GM06990 (cell line): ENCODE data around the gene NRSN1.

Experiments
- DNase-seq: peaks from one replicate; pipeline ENCODE4 v3.0.0-alpha.2; 2011; ENCODE audit not compliant: insufficient read length; ENCODE audit errors: extremely low read depth
- H3K27me3 ChIP-seq: replicated peaks from 2 replicates; pipeline ENCODE4 v1.6.0; 2011; ENCODE audit warnings: low read length; ENCODE audit not compliant: control insufficient read depth, insufficient read depth
- H3K36me3 ChIP-seq: 2 replicates; pipeline ENCODE4 v1.5.1; 2011; ENCODE audit warnings: low read length; ENCODE audit not compliant: control insufficient read depth, insufficient read depth
- H3K4me3 ChIP-seq: replicated peaks from 2 replicates; pipeline ENCODE4 v1.5.1; 2011; ENCODE audit warnings: low read depth, mild to moderate bottlenecking, control low read depth, low read length
- TF ChIP-seq, protein P1 (sequence below): IDR thresholded peaks from 2 replicates; pipeline ENCODE4 v1.5.1; 2011; ENCODE audit warnings: low read length, control low read depth, mild to moderate bottlenecking, inconsistent platforms; ENCODE audit not compliant: insufficient read depth, poor library complexity, severe bottlenecking

The NRSN1 gene

DNA sequence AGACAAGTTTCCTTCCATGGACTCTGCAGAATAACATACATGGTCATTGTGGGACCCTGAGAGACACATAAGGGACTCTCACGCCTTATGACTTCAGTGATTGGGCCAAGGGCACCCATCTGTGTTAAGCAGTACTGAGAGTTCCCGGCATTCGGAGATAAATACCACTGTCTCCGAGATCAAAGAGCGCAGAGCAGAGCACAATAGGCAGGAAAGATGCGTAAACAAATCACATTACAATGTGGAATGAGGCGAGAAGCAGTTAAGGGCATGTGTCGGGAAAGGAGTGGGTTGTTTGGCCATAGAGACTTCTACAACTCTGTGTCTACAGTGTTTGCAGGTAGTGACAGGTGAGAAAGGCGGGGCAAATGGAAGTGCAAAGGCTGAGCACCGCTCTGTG lies 57.6 kb downstream of the NRSN1 start:
- Histone ChIP-seq H3K27me3 (no peaks in the 10 kb centered on the region), H3K4me3 (no peak overlapping the region), H3K36me3 (no peaks in the 10 kb centered on the region)
- TF ChIP-seq, protein P1, sequence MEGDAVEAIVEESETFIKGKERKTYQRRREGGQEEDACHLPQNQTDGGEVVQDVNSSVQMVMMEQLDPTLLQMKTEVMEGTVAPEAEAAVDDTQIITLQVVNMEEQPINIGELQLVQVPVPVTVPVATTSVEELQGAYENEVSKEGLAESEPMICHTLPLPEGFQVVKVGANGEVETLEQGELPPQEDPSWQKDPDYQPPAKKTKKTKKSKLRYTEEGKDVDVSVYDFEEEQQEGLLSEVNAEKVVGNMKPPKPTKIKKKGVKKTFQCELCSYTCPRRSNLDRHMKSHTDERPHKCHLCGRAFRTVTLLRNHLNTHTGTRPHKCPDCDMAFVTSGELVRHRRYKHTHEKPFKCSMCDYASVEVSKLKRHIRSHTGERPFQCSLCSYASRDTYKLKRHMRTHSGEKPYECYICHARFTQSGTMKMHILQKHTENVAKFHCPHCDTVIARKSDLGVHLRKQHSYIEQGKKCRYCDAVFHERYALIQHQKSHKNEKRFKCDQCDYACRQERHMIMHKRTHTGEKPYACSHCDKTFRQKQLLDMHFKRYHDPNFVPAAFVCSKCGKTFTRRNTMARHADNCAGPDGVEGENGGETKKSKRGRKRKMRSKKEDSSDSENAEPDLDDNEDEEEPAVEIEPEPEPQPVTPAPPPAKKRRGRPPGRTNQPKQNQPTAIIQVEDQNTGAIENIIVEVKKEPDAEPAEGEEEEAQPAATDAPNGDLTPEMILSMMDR, result no peak
- no peak for DNase-seq

DNA sequence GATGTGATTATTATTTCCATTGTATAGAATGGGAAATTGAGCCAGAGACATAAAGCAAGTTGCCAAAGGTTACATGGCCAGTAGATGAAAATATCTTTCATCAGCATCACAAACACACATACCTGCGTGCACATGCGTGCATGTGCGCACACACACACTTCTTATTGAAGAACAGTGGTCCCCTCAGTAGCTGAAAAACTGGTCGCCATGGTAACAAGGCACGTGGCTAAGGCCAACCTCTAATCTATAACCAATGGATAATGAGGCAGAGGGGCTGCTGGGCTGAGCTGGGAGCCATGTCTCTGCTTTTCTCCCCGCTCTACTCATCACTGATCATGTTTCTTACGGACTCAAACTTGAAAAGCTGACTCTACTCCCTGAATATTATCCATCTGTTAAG lies 60.3 kb downstream of the NRSN1 start:
- DNase-seq, result no peak
- TF ChIP-seq, protein P1, result no peak
- H3K36me3 ChIP-seq, result no peaks in the 10 kb centered on the region
- H3K4me3 ChIP-seq, result no peak overlapping the region
- H3K27me3 ChIP-seq, result no peaks in the 10 kb centered on the region

DNA sequence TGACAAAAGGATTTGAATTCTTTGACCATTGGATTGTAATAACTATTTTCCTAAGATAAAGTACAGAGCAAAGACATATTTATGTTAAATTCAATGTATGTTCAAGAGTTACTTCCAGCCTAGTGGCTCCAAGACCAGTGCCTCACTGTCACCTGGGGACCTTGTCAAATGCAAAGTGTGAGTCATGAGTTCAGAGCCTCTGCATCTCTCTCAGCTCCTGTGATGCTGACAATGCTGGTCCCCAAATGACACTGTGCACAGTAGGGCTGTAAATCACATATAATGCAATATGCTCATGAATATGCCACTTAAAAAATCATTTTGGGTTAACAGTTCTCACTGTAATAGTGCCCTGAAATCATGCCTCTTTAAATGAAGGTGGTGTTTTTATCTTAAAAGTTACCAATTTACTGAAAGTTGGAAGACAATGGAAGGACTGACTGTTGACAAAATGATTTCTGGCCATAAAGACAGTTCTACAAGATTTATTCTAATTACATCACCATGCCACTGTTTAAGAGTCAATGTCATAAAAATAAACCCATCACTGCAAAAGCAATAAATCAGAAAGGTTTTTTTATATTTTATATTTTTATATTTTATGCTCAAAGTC lies 62.1 kb downstream of the NRSN1 start:
- TF ChIP-seq, protein P1, result no peak

DNA sequence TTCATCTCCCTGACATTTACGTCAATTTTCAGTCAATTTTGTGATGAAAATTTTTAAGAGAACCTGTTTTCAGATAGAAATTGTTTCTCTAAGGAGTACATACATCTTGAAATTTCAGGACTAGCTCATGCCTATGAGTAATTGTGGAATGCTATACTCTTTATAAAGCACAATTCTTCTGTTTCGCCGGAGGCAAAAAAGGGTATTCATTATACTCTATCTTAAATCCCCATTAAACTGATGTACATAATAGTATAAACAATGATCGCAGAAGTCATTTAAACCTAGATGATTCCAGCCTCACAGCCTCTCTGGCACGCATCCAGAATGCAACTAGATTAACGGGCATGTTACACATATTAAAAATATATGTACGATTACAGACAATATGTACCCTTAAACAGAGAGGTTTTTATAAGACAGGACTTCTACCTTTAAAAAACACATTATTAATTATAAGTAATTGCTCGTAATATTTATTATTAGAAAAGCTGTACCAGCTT lies 62.6 kb downstream of the NRSN1 start:
- H3K27me3 ChIP-seq, result no peaks in the 10 kb centered on the region; the same call in 1 of the 2 replicates
- H3K36me3 ChIP-seq, result no peaks in the 10 kb centered on the region
- TF ChIP-seq, protein P1, result no peak
- no peak for DNase-seq
- no peak overlapping the region for H3K4me3 ChIP-seq

More for the DNA sequence above, 62.1 kb downstream of the NRSN1 start:
- Histone ChIP-seq H3K27me3 (no peaks in the 10 kb centered on the region; the same call in 1 of the 2 replicates), H3K4me3 (no peak overlapping the region), H3K36me3 (no peaks in the 10 kb centered on the region)
- no peak for DNase-seq

DNA sequence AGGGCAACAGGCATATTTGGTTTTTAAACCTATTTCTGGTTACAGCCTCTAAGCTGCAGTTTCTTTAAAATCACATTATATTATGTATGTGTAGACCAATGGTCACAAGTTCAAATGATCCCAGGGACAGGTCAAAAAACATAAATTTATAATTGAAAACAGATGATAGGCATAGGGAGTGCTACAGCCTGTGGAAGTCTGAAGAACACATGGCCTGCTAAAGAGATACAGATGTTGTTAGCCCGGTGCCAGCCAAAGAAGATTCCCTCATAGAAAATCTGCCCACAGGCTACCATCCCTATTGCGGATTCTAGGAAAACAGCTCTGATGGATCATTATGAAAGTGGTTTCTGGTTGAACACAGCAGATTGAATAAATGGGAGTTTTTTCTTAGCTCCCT lies 65.3 kb downstream of the NRSN1 start:
- no peaks in the 10 kb centered on the region for H3K36me3 ChIP-seq
- H3K27me3 ChIP-seq, result no peaks in the 10 kb centered on the region; the same call in 1 of the 2 replicates
- TF ChIP-seq, protein P1, result no peak
- no peak overlapping the region for H3K4me3 ChIP-seq
- no peak for DNase-seq
